ENCODE data around the gene NDUFB11. TPM values are rescaled to one million over a fixed set of nuclear protein-coding genes. Genes with fewer than 3 reads are reported as not detected.
"Not testable (repeated sequence)": the region's sequence is repeated elsewhere in the genome, so short reads cannot be mapped to it uniquely, and the experiment has no call there.

NDUFB11 gene
- total and polyA plus RNA-seq, 12 donors = 149 to 217 (median 172) TPM

DNA sequence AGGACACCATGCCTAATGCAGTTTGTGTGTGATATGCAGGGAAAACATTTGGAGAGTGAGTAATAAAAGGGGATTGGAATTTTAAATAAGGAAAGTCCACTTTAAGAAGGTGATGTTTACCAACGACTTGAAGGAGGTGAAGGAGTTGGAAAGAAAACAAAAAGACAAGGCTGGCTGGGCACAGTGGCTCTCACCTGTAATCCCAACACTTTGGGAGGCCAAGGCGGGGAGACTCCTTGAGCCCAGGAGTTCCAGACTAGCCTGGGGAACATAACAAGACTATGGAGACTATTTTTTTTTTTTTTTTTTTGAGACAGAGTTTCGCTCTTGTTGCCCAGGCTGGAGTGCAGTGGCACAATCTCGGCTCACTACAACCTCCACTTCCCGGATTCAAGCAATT lies 11.0 kb downstream of the NDUFB11 start:
- Histone ChIP-seq H3K27ac (no peak overlapping the region), H3K36me3 (no peaks in the 10 kb centered on the region), H3K4me3 (no peak overlapping the region), H3K9me3 (no peaks in the 10 kb centered on the region), H3K4me1 (peaks cover 0 to 10% (median 5%) of the 10 kb centered on the region in 9 donors), H3K27me3 (peaks cover 0 to 41% (median 0%) of the 10 kb centered on the region in 7 donors)
- ATAC-seq (no peak), DNase-seq (no peak)
- TF ChIP-seq CTCF (IDR thresholded peaks at IDR 0.05) = no peak
- 77 to 94% methylated on average over 3 to 5 of the region's 5 CpGs for WGBS, 2 donors
- intact Hi-C loops (cut with DNase I) = no loop called here

DNA sequence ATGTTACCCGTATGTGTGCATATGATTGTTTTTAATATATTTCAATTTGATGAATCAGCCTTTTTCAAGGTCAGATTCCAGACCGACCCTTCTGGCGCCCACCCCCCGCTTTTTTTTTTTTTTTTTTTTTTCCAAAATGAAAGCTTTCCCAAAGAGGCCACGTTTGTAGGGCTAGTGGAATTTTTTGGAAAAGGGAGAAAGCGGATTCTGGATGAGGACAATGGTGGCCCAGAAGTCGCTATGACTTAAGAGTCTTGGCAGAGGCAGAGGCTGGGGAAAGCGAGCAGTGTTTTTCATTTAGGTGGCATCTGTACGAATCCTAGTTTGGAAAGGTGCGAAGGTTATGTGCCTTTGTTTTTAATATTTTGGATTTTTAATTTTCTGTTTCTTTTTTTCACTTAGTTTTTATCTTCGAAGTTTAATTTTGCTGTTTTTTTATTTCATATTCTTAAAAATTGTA lies 14.6 kb downstream of the NDUFB11 start:
- H3K4me1 ChIP-seq = peaks cover 0 to 10% (median 5%) of the 10 kb centered on the region in 9 donors
- no peaks in the 10 kb centered on the region for H3K9me3 ChIP-seq
- no peak for TF ChIP-seq CTCF (IDR thresholded peaks at IDR 0.05)
- no peak for ATAC-seq
- peak overlapping the region in 9 of 10 donors; percentile 44 to 69 (median 63) for H3K4me3 ChIP-seq
- peaks cover 0 to 41% (median 0%) of the 10 kb centered on the region in 7 donors for H3K27me3 ChIP-seq
- peak overlapping the region in 9 of 10 donors; percentile 61 to 88 (median 80) for H3K27ac ChIP-seq
- 18 to 20% methylated on average over 11 of the region's 11 CpGs for WGBS, 2 donors
- no peak for DNase-seq
- H3K36me3 ChIP-seq = no peaks in the 10 kb centered on the region
- intact Hi-C loops (cut with DNase I) = no loop called here

DNA sequence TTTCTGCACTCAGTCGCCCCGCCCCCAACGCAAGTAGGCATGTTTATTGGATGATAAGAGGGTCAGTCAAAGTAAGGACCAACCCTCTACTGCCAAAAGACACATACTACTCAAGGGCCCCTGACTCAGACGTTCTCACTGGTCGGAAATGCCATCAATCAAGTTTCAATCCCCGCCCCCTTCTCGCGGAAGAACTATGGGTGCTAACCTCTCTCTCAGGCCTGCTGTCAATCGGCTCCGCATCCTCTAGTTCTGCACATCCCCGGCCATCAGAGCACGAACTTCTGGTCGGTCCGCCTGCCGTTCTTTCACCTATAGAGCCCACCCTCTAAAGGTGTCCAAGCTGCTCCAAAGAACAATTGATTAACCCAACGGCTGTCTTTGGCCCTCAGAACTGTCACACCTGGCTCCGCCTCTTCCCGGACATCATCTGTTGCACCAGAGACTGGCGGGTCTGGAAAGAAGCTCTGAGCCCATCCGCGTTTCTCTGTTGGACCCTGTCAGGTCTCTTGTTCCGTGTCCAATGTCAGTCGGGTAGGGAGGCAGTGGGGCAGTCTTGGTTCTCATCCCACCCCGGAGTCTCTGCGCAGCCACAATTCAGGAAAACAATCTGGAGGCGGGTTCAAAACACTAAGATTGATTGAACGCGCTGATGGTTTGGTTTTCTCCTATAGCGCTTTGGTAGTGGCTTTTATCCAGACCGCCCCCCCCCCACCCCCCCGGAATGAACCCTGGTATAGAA lies 15.2 kb downstream of the NDUFB11 start:
- 0% methylated on average over 28 to 31 of the region's 31 CpGs for WGBS, 2 donors
- peak overlapping the region; percentile 21 to 69 (median 62) for H3K4me3 ChIP-seq
- peak; percentile 84 to 94 for DNase-seq
- no peaks in the 10 kb centered on the region for H3K36me3 ChIP-seq
- peak overlapping the region; percentile 58 to 88 (median 80) for H3K27ac ChIP-seq
- ATAC-seq = peak; percentile 96 to 100 (median 99)
- no peaks in the 10 kb centered on the region for H3K9me3 ChIP-seq
- no peak for TF ChIP-seq CTCF (IDR thresholded peaks at IDR 0.05)
- H3K27me3 ChIP-seq = peaks cover 0 to 37% (median 0%) of the 10 kb centered on the region in 7 donors
- peaks cover 0 to 10% (median 5%) of the 10 kb centered on the region in 9 donors for H3K4me1 ChIP-seq
- intact Hi-C loops (cut with DNase I) = no loop called here

DNA sequence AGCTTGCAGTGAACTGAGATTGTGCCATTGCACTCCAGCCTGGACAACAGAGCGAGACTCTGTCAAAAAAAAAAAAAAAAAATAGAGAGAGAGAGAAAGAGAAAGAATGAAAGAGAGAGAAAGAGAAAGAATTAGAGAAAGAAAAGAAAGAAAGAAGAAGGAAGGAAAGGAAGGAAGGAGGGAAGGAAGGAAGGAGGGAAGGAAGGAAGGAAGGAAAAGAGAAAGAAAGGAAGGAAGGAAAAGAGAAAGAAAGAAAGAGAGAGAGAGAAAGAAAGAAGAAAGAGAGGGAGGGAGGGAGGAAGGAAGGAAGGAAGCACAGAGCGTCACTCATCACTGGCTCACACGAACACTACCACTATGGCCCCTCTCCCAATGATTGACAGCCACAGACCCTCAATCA lies 20.0 kb downstream of the NDUFB11 start:
- intact Hi-C loops (cut with DNase I); DNase-seq; H3K9me3 ChIP-seq; H3K27ac ChIP-seq; H3K36me3 ChIP-seq; ATAC-seq; H3K4me3 ChIP-seq; H3K4me1 ChIP-seq: not testable (repeated sequence)
- peaks cover 0 to 34% (median 0%) of the 10 kb centered on the region in 7 donors for H3K27me3 ChIP-seq
- WGBS, 2 donors = 80 to 83% methylated on average over 3 of the region's 3 CpGs

- DNase-seq; H3K27ac ChIP-seq; H3K36me3 ChIP-seq; H3K4me3 ChIP-seq; intact Hi-C loops (cut with DNase I); H3K4me1 ChIP-seq; H3K9me3 ChIP-seq; ATAC-seq: not testable (repeated sequence)
- H3K27me3 ChIP-seq = peaks cover 0 to 37% (median 0%) of the 10 kb centered on the region in 7 donors
- WGBS, 2 donors = 83 to 91% methylated on average over 7 of the region's 7 CpGs
These were observed 27.9 kb downstream of the NDUFB11 start for GRCh38 chrX:47116551-47117110.

All from heart right ventricle (tissue), 16 donors.